ENCODE results near the gene ST6GAL1.

- TF ChIP-seq, protein P1, sequence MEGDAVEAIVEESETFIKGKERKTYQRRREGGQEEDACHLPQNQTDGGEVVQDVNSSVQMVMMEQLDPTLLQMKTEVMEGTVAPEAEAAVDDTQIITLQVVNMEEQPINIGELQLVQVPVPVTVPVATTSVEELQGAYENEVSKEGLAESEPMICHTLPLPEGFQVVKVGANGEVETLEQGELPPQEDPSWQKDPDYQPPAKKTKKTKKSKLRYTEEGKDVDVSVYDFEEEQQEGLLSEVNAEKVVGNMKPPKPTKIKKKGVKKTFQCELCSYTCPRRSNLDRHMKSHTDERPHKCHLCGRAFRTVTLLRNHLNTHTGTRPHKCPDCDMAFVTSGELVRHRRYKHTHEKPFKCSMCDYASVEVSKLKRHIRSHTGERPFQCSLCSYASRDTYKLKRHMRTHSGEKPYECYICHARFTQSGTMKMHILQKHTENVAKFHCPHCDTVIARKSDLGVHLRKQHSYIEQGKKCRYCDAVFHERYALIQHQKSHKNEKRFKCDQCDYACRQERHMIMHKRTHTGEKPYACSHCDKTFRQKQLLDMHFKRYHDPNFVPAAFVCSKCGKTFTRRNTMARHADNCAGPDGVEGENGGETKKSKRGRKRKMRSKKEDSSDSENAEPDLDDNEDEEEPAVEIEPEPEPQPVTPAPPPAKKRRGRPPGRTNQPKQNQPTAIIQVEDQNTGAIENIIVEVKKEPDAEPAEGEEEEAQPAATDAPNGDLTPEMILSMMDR (IDR thresholded peaks at IDR 0.05), result no peak
- TF ChIP-seq TAF1 (IDR thresholded peaks at IDR 0.05; ENCODE audit: borderline replicate concordance, low read depth, low read length), result no peak
- no peak for TF ChIP-seq YY1 (IDR thresholded peaks at IDR 0.05; ENCODE audit: low read depth)
- TF ChIP-seq CHD2 (IDR thresholded peaks at IDR 0.05; ENCODE audit: low read length, partially characterized antibody), result no peak
- no peak for TF ChIP-seq EZH2phosphoT487 (IDR thresholded peaks at IDR 0.05; ENCODE audit: borderline replicate concordance, low read depth)
- no peak for TF ChIP-seq MAX (IDR thresholded peaks at IDR 0.05; ENCODE audit: low read depth)
- TF ChIP-seq RFX5 (IDR thresholded peaks at IDR 0.05; ENCODE audit: low read length), result no peak
- no peak for TF ChIP-seq FOXM1 (IDR thresholded peaks at IDR 0.05; ENCODE audit: low read depth)
- TF ChIP-seq TCF12 (IDR thresholded peaks at IDR 0.05), result no peak
Observed at GRCh38 chr3:186975726-186976125, 45.4 kb downstream of the ST6GAL1 start.

All from SK-N-SH (cell line).